ENCODE measurements around the gene NIPBL.

- TF ChIP-seq POLR2AphosphoS5 (IDR thresholded peaks at IDR 0.05) (no peak), CTCF (IDR thresholded peaks at IDR 0.05) (no peak)
Measured at GRCh38 chr5:36978196-36978595, 101.6 kb downstream of the NIPBL start.
